Ovary (tissue), 9 donors: ENCODE results near the gene MLX. TPM values are rescaled to one million over a fixed set of nuclear protein-coding genes. Genes with fewer than 3 reads are reported as not detected.
A peak's percentile ranks its signal among the peaks of the same experiment; 100 is the strongest.

Experiments
- DNase-seq, 5 donors: peaks; one replicate each; pipeline ENCODE4 v3.0.0-alpha.2; 2019 to 2020
- H3K27ac ChIP-seq, 2 donors: fragments of 200-600 bp; one replicate each; pipeline versions ENCODE4 v1.5.1 to v1.8.0; 2019 to 2022
- H3K27me3 ChIP-seq: fragments of 200-600 bp; one replicate; pipeline ENCODE4 v1.8.0; 2022
- H3K36me3 ChIP-seq: fragments of 200-600 bp; sonication (generic); one replicate; pipeline ENCODE4 v1.5.1; 2019
- H3K4me1 ChIP-seq: one replicate; pipeline ENCODE4 v1.8.1; 2013; ENCODE audit warnings: mild to moderate bottlenecking, moderate library complexity; ENCODE audit not compliant: insufficient read depth
- H3K4me3 ChIP-seq: fragments of 200-600 bp; sonication (generic); one replicate; pipeline ENCODE4 v1.5.1; 2017
- H3K9me3 ChIP-seq, 2 donors: fragments of 200-600 bp in 1 of 2; sonication (generic) in 1 of 2; one replicate each; pipeline versions ENCODE4 v1.5.1 to v1.8.1; 2013 to 2019; ENCODE audit warnings: mild to moderate bottlenecking in 1 of 2, moderate library complexity in 1 of 2
- CTCF ChIP-seq, 3 donors: fragments of 450-650 bp in 2 of 3; fragments of 200-600 bp in 1 of 3; IDR thresholded peaks; one replicate each; pipeline versions ENCODE4 v1.5.1 to v1.8.0; 2016 to 2022; ENCODE audit warnings: antibody characterized with exemption in 3 of 3, mild to moderate bottlenecking in 1 of 3
- EP300 ChIP-seq: sonication (generic); formaldehyde crosslinking; IDR thresholded peaks from one replicate; pipeline ENCODE4 v1.6.1; 2017; ENCODE audit warnings: antibody characterized with exemption
- POLR2A ChIP-seq: fragments of 450-650 bp; IDR thresholded peaks from one replicate; pipeline ENCODE4 v1.6.1; 2017; ENCODE audit warnings: antibody characterized with exemption, mild to moderate bottlenecking, moderate library complexity
- WGBS, 3 donors: extraction: QIAGEN DNeasy Blood & Tissue Kit in 1 of 3; methylation state at CpG; one replicate each; pipeline versions ENCODE4 v1.1.5 to v1.1.7; 2013 to 2017; 5-methylcytosine and 5-hydroxymethylcytosine counted together
- intact Hi-C, 4 donors: fragments of 100-400 bp; cut with DNase I; formaldehyde crosslinking; loops; one replicate each; pipeline versions ENCODE4 v1.11.0 to v1.15.1; 2022 to 2023
- polyA plus RNA-seq, 2 donors: library from polyadenylated mRNA; stranded (reverse); fragments of 200-250 nt in 1 of 2; fragments of 350-450 nt in 1 of 2; fragmentation: Illumina TruSeq in 1 of 2; extraction: RNeasy Lipid Tissue Mini Kit (QIAGEN cat#74804) in 1 of 2; gene quantifications; one replicate each; pipeline ENCODE4 v1.2.3, GENCODE V29; 2013 to 2014
- total RNA-seq, 7 donors: library from RNA; depleted of rRNA in 2 of 7; stranded (reverse); fragments of >200 nt in 2 of 7; fragmentation: NEBNext Ultra II Directional in 3 of 7; extraction: Animal tissue kit (Norgen Biotek cat#: 25700) in 3 of 7; gene quantifications; one replicate each; pipeline versions ENCODE4 v1.1.0 to v1.2.4, GENCODE V29; 2016 to 2023
- donor health status: DM: no; HTN: no; CAD: no; lungs with moderate emphysema.
- donor health status: DM: no; HTN: no; CAD: no.
- donor health status: Bipolar disorder and iron deficiency.
- donor health status: DM: yes; HTN: yes; CAD: no.
- donor health status: DM: no; HTN: no; CAD: no.
- donor health status: DM: yes; HTN: yes; CAD: no.

MLX gene
- total and polyA plus RNA-seq, 9 donors = 16.5 to 50.8 (median 24.4) TPM

- WGBS, 3 donors = 78 to 81% (median 79%) methylated on average over 6 of the region's 6 CpGs
- Histone ChIP-seq H3K9me3 (no peaks in the 10 kb centered on the region), H3K4me1 (peaks cover 20% of the 10 kb centered on the region), H3K27me3 (no peaks in the 10 kb centered on the region), H3K27ac (no peak overlapping the region), H3K36me3 (no peaks in the 10 kb centered on the region), H3K4me3 (no peak overlapping the region)
- no peak for DNase-seq
- intact Hi-C loops = no loop called here
- no peak for TF ChIP-seq CTCF (IDR thresholded peaks at IDR 0.05)
- no peak for TF ChIP-seq EP300
- TF ChIP-seq POLR2A = no peak
These were observed 7.8 kb upstream of the MLX start for GRCh38 chr17:42559075-42559474.

- intact Hi-C loops = no loop called here
- no peak for TF ChIP-seq POLR2A
- TF ChIP-seq CTCF (IDR thresholded peaks at IDR 0.05) = no peak
- no peak for TF ChIP-seq EP300
- Histone ChIP-seq H3K4me3 (no peak overlapping the region), H3K36me3 (no peaks in the 10 kb centered on the region), H3K4me1 (peaks cover 18% of the 10 kb centered on the region), H3K27me3 (no peaks in the 10 kb centered on the region), H3K27ac (no peak overlapping the region), H3K9me3 (no peaks in the 10 kb centered on the region)
- no peak for DNase-seq
- 78 to 89% (median 81%) methylated on average over 3 of the region's 3 CpGs for WGBS, 3 donors
These were observed 6.7 kb upstream of the MLX start for GRCh38 chr17:42560246-42560645.

GRCh38 chr17:42561897-42562387, 5.0 kb upstream of the MLX start, which contains the start of gene COASY:
Gene COASY (plus strand): TSS chr17:42562148. CDS start chr17:42562623, 475 bp downstream.
- Histone ChIP-seq H3K9me3 (no peaks in the 10 kb centered on the region), H3K36me3 (no peaks in the 10 kb centered on the region), H3K4me1 (peaks cover 17% of the 10 kb centered on the region), H3K4me3 (peak within 1 kb of the TSS; percentile 88), H3K27ac (peak within 1 kb of the TSS; percentile 60 to 61), H3K27me3 (no peaks in the 10 kb centered on the region)
- WGBS, 3 donors = 0% methylated on average over 26 of the region's 26 CpGs
- intact Hi-C loops = no loop called here
- TF ChIP-seq CTCF (IDR thresholded peaks at IDR 0.05) = no peak
- peak; percentile 55 for TF ChIP-seq POLR2A
- no peak for TF ChIP-seq EP300
- peak; percentile 95 to 97 (median 96) for DNase-seq

GRCh38 chr17:42562388-42563142, 4.3 kb upstream of the MLX start:
- DNase-seq = peak in 1 of 5 donors; percentile 46
- intact Hi-C loops = no loop called here

More at GRCh38 chr17:42562388-42563142, 4.3 kb upstream of the MLX start:
- Histone ChIP-seq H3K27me3 (no peaks in the 10 kb centered on the region), H3K36me3 (no peaks in the 10 kb centered on the region), H3K4me1 (peaks cover 17% of the 10 kb centered on the region), H3K27ac (no peak overlapping the region), H3K9me3 (no peaks in the 10 kb centered on the region), H3K4me3 (peak overlapping the region; percentile 88)
- TF ChIP-seq CTCF (IDR thresholded peaks at IDR 0.05) (no peak), EP300 (no peak), POLR2A (no peak)
- WGBS, 3 donors = 2 to 5% (median 3%) methylated on average over 42 to 48 of the region's 48 CpGs
